ENCODE results near the gene ZNF621.

Gene ZNF621

GRCh38 chr3:40504636-40505430 is 19.9 kb upstream of the ZNF621 start:
- Histone ChIP-seq H3K9me3 (ENCODE audit: insufficient read depth, low read depth, low read length) (no peaks in the 10 kb centered on the region), H4K20me1 (ENCODE audit: insufficient read depth, low read length, poor library complexity, severe bottlenecking) (no peaks in the 10 kb centered on the region), H3K9me2 (replicated peaks; ENCODE audit: low read depth, low read length) (no peaks in the 10 kb centered on the region), H3K36me3 (ENCODE audit: insufficient read depth, low read length) (no peaks in the 10 kb centered on the region), H3K27me3 (ENCODE audit: insufficient read depth, low read length, poor library complexity, severe bottlenecking) (no peaks in the 10 kb centered on the region), H3K9ac (ENCODE audit: low read depth, low read length, poor library complexity, severe bottlenecking) (peak overlapping the region; percentile 73), H3K4me2 (ENCODE audit: low read depth, low read length, poor library complexity, severe bottlenecking) (peak overlapping the region; percentile 98), H2AFZ (ENCODE audit: low read length) (peak overlapping the region; percentile 100; the same call in 1 of the 2 replicates), H3K4me3 (ENCODE audit: low read length, poor library complexity, severe bottlenecking) (peak overlapping the region; percentile 95), H3K79me2 (ENCODE audit: insufficient read depth, low read length) (peaks cover 7% of the 10 kb centered on the region; the same call in 1 of the 2 replicates), H3K4me1 (ENCODE audit: insufficient read depth, low read length, poor library complexity, severe bottlenecking) (peaks cover 9% of the 10 kb centered on the region), H3F3A (ENCODE audit: low read depth) (no peaks in the 10 kb centered on the region)
- TF ChIP-seq, protein P1, sequence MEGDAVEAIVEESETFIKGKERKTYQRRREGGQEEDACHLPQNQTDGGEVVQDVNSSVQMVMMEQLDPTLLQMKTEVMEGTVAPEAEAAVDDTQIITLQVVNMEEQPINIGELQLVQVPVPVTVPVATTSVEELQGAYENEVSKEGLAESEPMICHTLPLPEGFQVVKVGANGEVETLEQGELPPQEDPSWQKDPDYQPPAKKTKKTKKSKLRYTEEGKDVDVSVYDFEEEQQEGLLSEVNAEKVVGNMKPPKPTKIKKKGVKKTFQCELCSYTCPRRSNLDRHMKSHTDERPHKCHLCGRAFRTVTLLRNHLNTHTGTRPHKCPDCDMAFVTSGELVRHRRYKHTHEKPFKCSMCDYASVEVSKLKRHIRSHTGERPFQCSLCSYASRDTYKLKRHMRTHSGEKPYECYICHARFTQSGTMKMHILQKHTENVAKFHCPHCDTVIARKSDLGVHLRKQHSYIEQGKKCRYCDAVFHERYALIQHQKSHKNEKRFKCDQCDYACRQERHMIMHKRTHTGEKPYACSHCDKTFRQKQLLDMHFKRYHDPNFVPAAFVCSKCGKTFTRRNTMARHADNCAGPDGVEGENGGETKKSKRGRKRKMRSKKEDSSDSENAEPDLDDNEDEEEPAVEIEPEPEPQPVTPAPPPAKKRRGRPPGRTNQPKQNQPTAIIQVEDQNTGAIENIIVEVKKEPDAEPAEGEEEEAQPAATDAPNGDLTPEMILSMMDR (conservative IDR thresholded peaks at IDR 0.05; ENCODE audit: low read length): no peak
- TF ChIP-seq EZH2phosphoT487 (IDR thresholded peaks at IDR 0.05; ENCODE audit: borderline replicate concordance): no peak

DNA sequence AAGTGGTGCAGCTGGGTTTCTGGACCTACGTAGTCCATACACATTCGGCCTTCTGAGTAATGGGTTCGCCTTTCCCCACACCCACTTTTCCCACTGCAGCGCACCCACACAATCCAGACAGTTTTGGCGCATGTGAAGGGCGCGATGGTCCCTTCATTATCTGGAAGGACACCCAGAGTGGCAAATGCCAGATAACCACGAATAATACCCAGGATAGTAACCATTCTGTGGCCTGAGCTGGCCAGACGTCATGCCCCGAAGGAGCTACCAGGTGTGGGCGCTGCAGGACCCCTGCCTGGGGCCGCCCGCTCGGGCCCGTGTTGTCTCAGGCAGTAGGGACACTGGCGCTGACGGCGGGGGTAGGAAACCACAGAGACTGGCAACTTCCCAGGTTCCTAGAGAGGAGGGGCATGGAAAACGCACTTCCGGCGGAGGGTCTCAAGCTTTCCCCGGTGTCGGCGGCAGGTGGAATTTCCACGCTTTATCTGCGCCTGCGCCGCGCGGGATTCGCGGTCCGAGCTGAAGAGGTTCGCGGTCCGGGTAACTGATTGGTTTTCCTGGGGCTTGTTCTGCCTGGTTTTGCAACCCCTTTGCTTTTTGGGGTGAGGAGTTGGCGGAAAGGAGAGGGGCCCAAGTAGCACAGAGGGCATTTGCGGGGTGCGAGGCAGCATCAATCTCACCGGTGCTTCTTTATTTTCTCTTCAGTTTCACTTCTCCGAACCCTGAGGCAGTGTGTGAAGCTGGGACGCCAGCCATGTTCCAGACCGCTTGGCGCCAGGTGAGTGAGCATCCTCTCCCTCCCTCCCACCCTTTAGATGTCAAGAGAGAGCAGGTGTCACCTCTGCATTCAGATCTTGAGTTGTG is 18.9 kb upstream of the ZNF621 start, which contains the start of gene ZNF620:
Gene ZNF620 (plus strand): TSS at position 441 of the 864 bp plus-strand sequence. CDS start 314 bp downstream, at position 755.
- H3F3A ChIP-seq (ENCODE audit: low read depth): no peaks in the 10 kb centered on the region
- peak within 1 kb of the TSS; percentile 73 for H3K9ac ChIP-seq (ENCODE audit: low read depth, low read length, poor library complexity, severe bottlenecking)
- no peak for TF ChIP-seq EZH2phosphoT487 (IDR thresholded peaks at IDR 0.05; ENCODE audit: borderline replicate concordance)
- TF ChIP-seq, protein P1 (conservative IDR thresholded peaks at IDR 0.05; ENCODE audit: low read length): peak; percentile 72
- H3K9me2 ChIP-seq (replicated peaks; ENCODE audit: low read depth, low read length): no peaks in the 10 kb centered on the region
- no peaks in the 10 kb centered on the region for H3K9me3 ChIP-seq (ENCODE audit: insufficient read depth, low read depth, low read length)
- H3K4me1 ChIP-seq (ENCODE audit: insufficient read depth, low read length, poor library complexity, severe bottlenecking): peaks cover 9% of the 10 kb centered on the region
- peaks cover 7% of the 10 kb centered on the region; the same call in 1 of the 2 replicates for H3K79me2 ChIP-seq (ENCODE audit: insufficient read depth, low read length)
- H3K36me3 ChIP-seq (ENCODE audit: insufficient read depth, low read length): no peaks in the 10 kb centered on the region; the same call in 1 of the 2 replicates
- peak within 1 kb of the TSS; percentile 100 for H2AFZ ChIP-seq (ENCODE audit: low read length)
- no peaks in the 10 kb centered on the region for H4K20me1 ChIP-seq (ENCODE audit: insufficient read depth, low read length, poor library complexity, severe bottlenecking)
- peak within 1 kb of the TSS; percentile 95 for H3K4me3 ChIP-seq (ENCODE audit: low read length, poor library complexity, severe bottlenecking)
- no peaks in the 10 kb centered on the region for H3K27me3 ChIP-seq (ENCODE audit: insufficient read depth, low read length, poor library complexity, severe bottlenecking)
- peak within 1 kb of the TSS; percentile 98 for H3K4me2 ChIP-seq (ENCODE audit: low read depth, low read length, poor library complexity, severe bottlenecking)

DNA sequence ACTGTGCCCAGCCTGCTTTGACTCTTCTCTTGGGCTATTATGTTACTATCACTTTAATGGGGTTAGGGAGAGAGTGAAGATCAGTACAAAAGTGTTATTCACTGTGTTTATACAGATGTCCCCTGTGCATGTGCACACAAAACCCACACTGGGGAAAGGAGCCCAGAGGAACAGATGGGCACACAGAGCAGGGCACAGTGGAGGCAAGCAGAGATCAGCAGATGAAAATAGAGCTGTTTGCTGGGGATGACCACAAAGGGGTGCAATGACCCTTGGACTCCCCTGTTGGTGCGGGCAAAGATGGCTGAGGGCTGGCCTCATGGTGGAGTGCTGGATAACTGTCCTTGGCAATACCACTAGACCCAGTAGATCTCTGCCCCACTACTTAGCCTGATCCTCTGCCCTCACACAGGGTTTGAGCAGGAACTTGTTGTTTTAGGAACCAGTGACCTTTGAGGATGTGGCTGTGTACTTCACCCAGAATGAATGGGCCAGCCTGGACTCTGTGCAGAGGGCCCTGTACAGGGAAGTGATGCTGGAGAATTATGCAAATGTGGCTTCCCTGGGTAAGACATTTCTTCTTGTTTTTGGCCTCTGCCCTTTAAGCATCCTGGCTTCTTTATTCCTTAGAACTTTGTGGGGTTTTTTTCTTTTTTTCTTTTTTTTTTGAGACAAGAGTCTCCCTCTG is 13.6 kb upstream of the ZNF621 start:
- no peaks in the 10 kb centered on the region for H3F3A ChIP-seq (ENCODE audit: low read depth)
- no peak overlapping the region for H3K4me3 ChIP-seq (ENCODE audit: low read length, poor library complexity, severe bottlenecking)
- no peak overlapping the region for H3K9ac ChIP-seq (ENCODE audit: low read depth, low read length, poor library complexity, severe bottlenecking)
- H3K9me3 ChIP-seq (ENCODE audit: insufficient read depth, low read depth, low read length): no peaks in the 10 kb centered on the region
- H2AFZ ChIP-seq (ENCODE audit: low read length): no peak overlapping the region
- H3K27me3 ChIP-seq (ENCODE audit: insufficient read depth, low read length, poor library complexity, severe bottlenecking): no peaks in the 10 kb centered on the region
- no peaks in the 10 kb centered on the region for H4K20me1 ChIP-seq (ENCODE audit: insufficient read depth, low read length, poor library complexity, severe bottlenecking)
- TF ChIP-seq, protein P1 (conservative IDR thresholded peaks at IDR 0.05; ENCODE audit: low read length): no peak
- TF ChIP-seq EZH2phosphoT487 (IDR thresholded peaks at IDR 0.05; ENCODE audit: borderline replicate concordance): no peak
- peaks cover 15% of the 10 kb centered on the region; the same call in 1 of the 2 replicates for H3K36me3 ChIP-seq (ENCODE audit: insufficient read depth, low read length)
- peaks cover 7% of the 10 kb centered on the region; the same call in 1 of the 2 replicates for H3K79me2 ChIP-seq (ENCODE audit: insufficient read depth, low read length)
- H3K9me2 ChIP-seq (replicated peaks; ENCODE audit: low read depth, low read length): no peaks in the 10 kb centered on the region
- peaks cover 9% of the 10 kb centered on the region for H3K4me1 ChIP-seq (ENCODE audit: insufficient read depth, low read length, poor library complexity, severe bottlenecking)
- H3K4me2 ChIP-seq (ENCODE audit: low read depth, low read length, poor library complexity, severe bottlenecking): no peak overlapping the region
